Stimulated activated CD4-positive, alpha-beta T cell treated with anti-CD3 and anti-CD28 coated beads, Interleukin-15, amount 100 ng/mL, for 48 hours (primary cell): ENCODE data around the gene GPAT3.
"Not testable (repeated sequence)": the region's sequence is repeated elsewhere in the genome, so short reads cannot be mapped to it uniquely, and the experiment has no call there.

Experiments used
- DNase-seq, 2 donors: peaks; one replicate each; pipeline ENCODE4 v3.0.0-alpha.2; 2020; ENCODE audit warnings: low read depth in 2 of 2

The GPAT3 gene

GRCh38 chr4:83535520-83536361 is at the start of gene GPAT3:
TSS of gene GPAT3 (plus strand) at chr4:83536108. CDS start at chr4:83536623, 515 bp downstream.
- DNase-seq = peak; percentile 49 to 56

GRCh38 chr4:83486457-83487129 is 49.3 kb upstream of the GPAT3 start:
- no peak for DNase-seq

GRCh38 chr4:83489711-83490326 is 46.1 kb upstream of the GPAT3 start:
- no peak for DNase-seq

- no peak for DNase-seq
Observed at GRCh38 chr4:83490876-83491450, 44.9 kb upstream of the GPAT3 start.

DNA sequence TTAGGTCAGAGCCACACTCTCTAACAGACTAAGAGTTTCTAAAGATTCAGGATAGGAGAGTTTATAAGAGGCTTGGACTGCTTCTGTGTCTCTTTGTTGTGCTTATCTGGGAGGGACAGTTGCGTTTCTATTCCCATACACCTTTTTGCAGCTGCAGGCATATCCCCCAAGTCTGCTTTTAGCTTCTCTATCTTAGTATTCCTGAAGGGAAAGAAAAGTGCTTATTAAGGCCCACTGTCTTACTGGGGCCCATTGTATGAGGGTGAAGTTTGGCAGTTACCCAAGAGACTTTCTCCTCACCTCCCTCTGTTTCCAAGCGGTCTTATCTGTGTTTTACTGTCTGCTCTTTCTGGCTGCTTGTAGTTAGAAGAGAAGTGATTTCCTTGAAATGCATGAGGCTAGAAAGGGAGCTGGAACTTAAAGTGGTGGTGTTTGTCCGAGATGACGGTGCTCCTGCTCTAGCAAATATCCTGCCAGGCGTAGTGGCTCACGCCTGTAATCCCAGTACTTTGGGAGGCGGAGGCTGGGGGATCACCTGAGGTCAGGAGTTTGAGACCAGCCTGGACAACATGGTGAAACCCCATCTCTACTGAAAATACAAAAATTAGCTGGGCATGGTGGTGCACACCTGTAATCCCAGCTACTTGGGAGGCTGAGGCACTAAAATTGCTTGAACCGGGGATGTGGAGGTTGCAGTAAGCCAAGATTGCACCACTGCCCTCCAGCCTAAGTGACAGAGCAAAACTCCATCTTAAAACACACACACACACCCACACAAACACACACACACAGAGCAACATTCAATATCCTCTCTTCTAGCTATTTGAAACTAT is 39.6 kb upstream of the GPAT3 start:
- not testable (repeated sequence) for DNase-seq

DNA sequence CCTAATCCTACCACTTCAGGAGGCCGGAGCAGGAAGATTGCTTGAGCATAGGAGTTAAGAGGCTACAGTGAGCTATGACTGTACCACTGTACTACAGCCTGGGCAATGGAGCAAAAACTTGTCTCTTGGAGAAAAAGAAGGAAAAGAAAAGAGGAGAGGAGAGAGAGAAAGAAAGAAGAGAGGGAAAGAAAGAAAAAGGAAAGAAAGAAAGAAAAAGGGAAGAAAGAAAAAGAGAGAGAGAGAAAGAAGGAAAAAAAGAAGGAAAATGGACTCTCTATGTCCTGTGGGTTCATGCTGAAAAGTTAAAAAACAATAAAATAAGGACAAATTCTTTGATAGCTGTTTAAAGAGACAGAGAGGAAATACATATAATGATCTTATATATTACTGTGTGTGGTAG is 37.7 kb upstream of the GPAT3 start:
- DNase-seq = no peak

DNA sequence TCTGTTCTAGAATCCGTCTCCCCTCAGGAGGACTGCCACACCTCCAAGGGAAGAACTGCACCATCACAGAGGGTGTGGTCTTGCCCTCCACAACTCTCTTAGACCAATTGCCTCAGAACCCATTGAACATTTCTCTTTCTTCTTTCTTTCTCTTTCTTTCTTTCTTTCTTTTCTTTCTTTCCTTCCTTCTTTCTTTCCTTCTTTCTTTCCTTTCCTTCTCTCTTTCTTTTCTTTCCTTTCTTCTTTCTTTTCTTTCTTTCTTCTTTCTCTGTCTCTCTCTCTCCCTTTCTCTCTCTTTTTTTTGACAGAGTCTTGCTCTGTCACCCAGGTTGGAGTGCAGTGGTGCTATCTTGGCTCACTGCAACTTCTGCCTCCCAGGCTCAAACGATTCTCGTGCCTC is 34.2 kb upstream of the GPAT3 start:
- not testable (repeated sequence) for DNase-seq

- DNase-seq = no peak
Observed at GRCh38 chr4:83503974-83504373, 31.9 kb upstream of the GPAT3 start.

DNA sequence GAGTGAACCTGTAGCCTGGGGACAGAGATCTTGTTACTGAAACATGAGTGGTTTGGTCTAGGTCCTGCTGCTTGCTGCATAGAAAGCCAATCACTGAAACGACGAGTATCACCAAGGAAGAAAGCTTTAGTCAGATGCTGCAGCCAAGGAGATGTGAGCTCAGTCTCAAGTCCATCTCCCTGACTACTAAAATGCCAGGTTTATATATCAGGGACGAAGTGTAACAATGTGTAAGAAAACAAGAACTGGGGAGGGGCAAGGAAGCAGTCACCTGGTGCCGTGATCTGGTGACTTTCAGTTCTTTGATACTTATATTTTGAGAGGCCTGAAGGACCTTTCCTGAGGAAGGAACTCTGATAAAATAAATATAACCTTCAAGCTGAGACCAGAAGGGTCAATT is 31.4 kb upstream of the GPAT3 start:
- DNase-seq = no peak

- DNase-seq = no peak
Observed at GRCh38 chr4:83504996-83505395, 30.9 kb upstream of the GPAT3 start.

- DNase-seq = peak; percentile 41 to 61
Observed at GRCh38 chr4:83509156-83509585, 26.7 kb upstream of the GPAT3 start.

DNA sequence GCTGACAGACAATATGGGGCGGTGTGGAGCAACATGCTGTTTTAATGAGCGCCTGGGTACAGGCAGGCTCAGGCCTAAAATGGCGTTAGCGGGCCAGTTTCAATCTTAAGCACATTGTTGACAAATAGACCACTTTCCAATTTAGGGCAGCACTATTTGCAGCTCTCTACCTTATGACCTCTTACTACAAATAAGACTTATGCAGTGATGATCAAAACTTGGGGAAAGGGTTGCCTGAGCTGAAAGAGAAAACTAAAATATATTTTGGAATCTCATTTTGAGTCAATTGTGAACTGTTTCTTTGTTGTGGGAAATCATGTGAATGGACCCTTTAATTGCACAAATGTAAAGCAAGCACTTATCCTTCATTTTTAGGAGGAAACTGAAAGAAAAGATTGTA is 25.5 kb upstream of the GPAT3 start:
- DNase-seq = no peak

DNA sequence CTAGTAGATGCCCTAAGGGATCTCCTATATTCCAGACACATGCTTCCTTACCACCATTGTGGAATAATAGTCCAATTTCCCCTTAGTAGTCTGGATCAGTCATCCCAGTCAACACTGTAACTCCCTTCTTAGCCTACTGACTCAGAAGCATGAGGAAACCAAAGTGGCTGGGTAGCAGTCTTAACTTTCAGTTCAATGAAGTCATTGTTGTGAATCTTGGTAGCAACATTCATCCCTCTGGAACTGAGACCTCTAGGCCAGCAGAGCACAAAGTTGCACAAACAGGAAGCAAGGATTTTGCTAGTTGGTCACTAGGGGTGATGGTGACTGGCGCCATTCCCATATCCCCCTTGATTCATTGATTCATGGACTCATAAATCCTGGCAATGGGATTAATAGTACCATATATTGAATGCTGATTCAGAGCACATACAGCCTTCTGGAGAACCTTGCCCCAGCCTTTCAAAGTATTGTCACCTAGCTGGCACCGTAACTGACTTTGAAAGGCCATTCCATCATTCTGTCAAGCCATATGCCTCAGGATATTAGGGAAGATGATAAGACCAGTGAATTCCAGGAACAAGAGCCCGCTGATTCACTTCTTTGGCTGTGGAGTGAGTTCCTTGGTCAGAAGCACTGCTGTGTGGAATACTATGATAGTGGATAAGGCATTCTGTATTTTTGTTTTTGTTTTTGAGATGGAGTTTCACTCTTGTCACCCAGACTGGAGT is 19.7 kb upstream of the GPAT3 start:
- no peak for DNase-seq

GRCh38 chr4:83522239-83522638 is 13.7 kb upstream of the GPAT3 start:
- no peak for DNase-seq

- no peak for DNase-seq
Observed at GRCh38 chr4:83527671-83528070, 8.2 kb upstream of the GPAT3 start.

- no peak for DNase-seq
Observed at GRCh38 chr4:83536362-83537272, 709 bp downstream of the GPAT3 start.

DNA sequence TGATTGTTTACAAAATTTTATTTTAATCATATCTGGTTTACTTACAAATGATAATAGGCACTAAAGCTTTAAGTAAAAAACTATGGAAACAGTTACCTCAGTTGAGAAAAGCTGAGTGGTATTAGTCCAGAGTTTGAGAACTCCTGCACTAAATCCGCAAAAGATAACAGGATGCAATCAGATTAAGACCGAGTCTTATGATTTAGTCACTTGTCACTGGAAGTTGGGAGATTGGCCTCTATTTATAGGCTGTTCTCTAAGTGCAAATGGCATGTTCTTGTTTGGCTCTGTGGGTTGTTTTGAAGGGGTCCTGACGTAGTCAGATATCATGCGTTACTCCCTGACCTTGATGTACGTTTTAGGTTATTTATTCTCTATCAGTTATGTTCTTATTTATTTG is 6.3 kb downstream of the GPAT3 start:
- no peak for DNase-seq

- DNase-seq = no peak
Observed at GRCh38 chr4:83546786-83547185, 10.9 kb downstream of the GPAT3 start.

- DNase-seq = peak; percentile 67 to 72
Observed at GRCh38 chr4:83548151-83548905, 12.4 kb downstream of the GPAT3 start.
